HepG2 (cell line): ENCODE measurements around the gene C6orf136. TPM values are rescaled to one million over a fixed set of nuclear protein-coding genes. Genes with fewer than 3 reads are reported as not detected.

Experiments
- CCAR2 ChIP-seq: fragments of 200-400 bp; formaldehyde crosslinking; optimal IDR thresholded peaks from 2 replicates; pipeline ENCODE3; 2018; ENCODE audit warnings: low read depth, mild to moderate bottlenecking, low read length, moderate library complexity
- GLI4 ChIP-seq: sonication (generic); formaldehyde crosslinking; IDR thresholded peaks from 2 replicates; pipeline ENCODE4 v1.5.1; 2020; ENCODE audit warnings: missing genetic modification reagents, mild to moderate bottlenecking, moderate library complexity, borderline replicate concordance
- HOXA3 ChIP-seq: sonication (generic); formaldehyde crosslinking; IDR thresholded peaks from 2 replicates; pipeline ENCODE4 v1.5.0; 2020; ENCODE audit warnings: missing genetic modification reagents
- IRX3 ChIP-seq: sonication (generic); formaldehyde crosslinking; IDR thresholded peaks from 2 replicates; pipeline ENCODE4 v1.8.1; 2023; ENCODE audit warnings: mild to moderate bottlenecking, low read depth, missing genetic modification reagents, borderline replicate concordance
- KDM5B ChIP-seq: sonication (generic); formaldehyde crosslinking; IDR thresholded peaks from 2 replicates; pipeline ENCODE4 v1.4.0; 2020; ENCODE audit warnings: missing genetic modification reagents, mild to moderate bottlenecking, borderline replicate concordance
- PCBP2 ChIP-seq: fragments of 200-400 bp; formaldehyde crosslinking; optimal IDR thresholded peaks from 2 replicates; pipeline ENCODE3; 2018; ENCODE audit warnings: low read length, low read depth; ENCODE audit not compliant: poor library complexity, severe bottlenecking
- ZC3H13 ChIP-seq: sonication (generic); formaldehyde crosslinking; IDR thresholded peaks from 2 replicates; pipeline ENCODE4 v1.8.1; 2023; ENCODE audit warnings: mild to moderate bottlenecking, missing genetic modification reagents, moderate library complexity
- ZNF350 ChIP-seq: sonication (generic); formaldehyde crosslinking; IDR thresholded peaks from 2 replicates; pipeline ENCODE4 v1.4.0; 2020; ENCODE audit warnings: mild to moderate bottlenecking, low read depth, missing genetic modification reagents, borderline replicate concordance
- ZNF547 ChIP-seq: sonication (generic); formaldehyde crosslinking; IDR thresholded peaks from 2 replicates; pipeline ENCODE4 v1.5.1; 2020; ENCODE audit warnings: mild to moderate bottlenecking, missing genetic modification reagents
- ZNF609 ChIP-seq: sonication (generic); formaldehyde crosslinking; IDR thresholded peaks from 2 replicates; pipeline ENCODE4 v1.4.0; 2020; ENCODE audit warnings: mild to moderate bottlenecking, missing genetic modification reagents, borderline replicate concordance
- polyA plus RNA-seq, 8 experiments: library from polyadenylated mRNA; depleted of rRNA in 3 of 8; stranded (reverse) in 7 of 8; unstranded in 1 of 8; fragments of >200 nt; fragmentation: Illumina TruSeq in 4 of 8; extraction: Trizol in 4 of 8; gene quantifications; 2 replicates each; pipeline versions ENCODE4 v1.2.1 to v1.2.3, GENCODE V29; 2011 to 2016; ENCODE audit warnings: low read depth in 4 of 8, missing spikeins in 1 of 8, mixed read lengths in 1 of 8; ENCODE audit not compliant: insufficient read depth in 1 of 8
- total RNA-seq, 5 experiments: library from RNA; depleted of rRNA; stranded (reverse); fragments of >200 nt; fragmentation: Illumina TruSeq; extraction: Trizol; gene quantifications; 2 replicates each; pipeline ENCODE4 v1.2.3, GENCODE V29; 2016; ENCODE audit warnings: low read depth in 1 of 5
- TF ChIP-seq, protein P1 (sequence below): sonication (generic); formaldehyde crosslinking; IDR thresholded peaks from 2 replicates; pipeline ENCODE4 v1.4.0; 2020; ENCODE audit warnings: mild to moderate bottlenecking, missing genetic modification reagents
- TF ChIP-seq, protein P2 (sequence below): sonication (generic); formaldehyde crosslinking; IDR thresholded peaks from 2 replicates; pipeline ENCODE4 v1.8.1; 2022; ENCODE audit warnings: low read depth, mild to moderate bottlenecking, missing genetic modification reagents
- TF ChIP-seq, protein P3 (sequence below): sonication (generic); formaldehyde crosslinking; IDR thresholded peaks from 2 replicates; pipeline ENCODE4 v1.5.0; 2020; ENCODE audit warnings: missing genetic modification reagents
- TF ChIP-seq, protein P4 (sequence below): sonication (generic); formaldehyde crosslinking; IDR thresholded peaks from 2 replicates; pipeline ENCODE4 v1.5.0; 2020; ENCODE audit warnings: missing genetic modification reagents

C6orf136 gene
- total and polyA plus RNA-seq, 2 of the 13 experiments (the other 11 are each of a cell fraction or from before 2014, with no cell fraction given), result 12.0 to 26.2 TPM

DNA sequence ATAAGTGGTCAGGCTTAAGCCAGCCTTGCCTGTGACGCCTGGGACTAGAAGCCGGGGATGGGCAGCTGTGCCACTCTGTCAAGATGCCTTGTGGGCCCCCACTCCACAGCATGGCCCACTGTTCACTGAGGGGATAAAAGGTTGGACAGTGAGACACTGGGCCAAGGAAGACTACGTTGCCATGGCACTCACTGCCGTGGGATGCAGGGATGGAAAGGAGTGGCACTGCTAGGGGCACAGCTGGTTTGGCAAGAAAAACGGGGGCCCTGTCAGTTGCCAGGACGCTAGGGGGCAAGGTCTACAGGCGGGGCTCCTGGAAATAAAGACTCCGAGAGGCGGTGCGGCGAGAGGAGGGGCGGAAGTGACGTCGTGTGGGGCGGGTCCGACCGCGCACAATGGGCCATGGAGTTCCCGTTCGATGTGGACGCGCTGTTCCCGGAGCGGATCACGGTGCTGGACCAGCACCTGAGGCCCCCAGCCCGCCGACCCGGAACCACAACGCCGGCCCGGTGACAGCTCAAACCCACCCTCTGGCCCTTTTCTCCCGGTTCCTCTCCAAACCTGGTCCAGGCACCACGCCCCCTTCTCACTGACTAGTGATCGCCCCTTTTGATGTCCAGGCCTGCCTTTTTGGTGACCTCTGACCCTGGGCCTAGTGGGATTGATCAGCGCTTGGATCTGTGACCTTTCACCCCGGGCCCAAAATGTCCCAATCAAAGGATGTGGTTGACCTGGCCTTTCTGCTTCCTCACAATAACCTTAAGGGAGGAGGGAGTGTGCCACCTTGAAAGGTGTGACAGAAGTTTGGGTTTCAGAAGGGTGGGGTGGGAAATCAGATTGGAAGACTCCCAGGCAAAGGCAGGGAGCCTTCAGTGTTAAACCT is 20.2 kb upstream of the C6orf136 start, which contains the start of gene ATAT1 (continued):
- TF ChIP-seq PCBP2, result no peak
- peak; percentile 79; the same call in 1 of the 2 replicates for TF ChIP-seq ZC3H13 (CRISPR knock-in tag)
- TF ChIP-seq, protein P1, sequence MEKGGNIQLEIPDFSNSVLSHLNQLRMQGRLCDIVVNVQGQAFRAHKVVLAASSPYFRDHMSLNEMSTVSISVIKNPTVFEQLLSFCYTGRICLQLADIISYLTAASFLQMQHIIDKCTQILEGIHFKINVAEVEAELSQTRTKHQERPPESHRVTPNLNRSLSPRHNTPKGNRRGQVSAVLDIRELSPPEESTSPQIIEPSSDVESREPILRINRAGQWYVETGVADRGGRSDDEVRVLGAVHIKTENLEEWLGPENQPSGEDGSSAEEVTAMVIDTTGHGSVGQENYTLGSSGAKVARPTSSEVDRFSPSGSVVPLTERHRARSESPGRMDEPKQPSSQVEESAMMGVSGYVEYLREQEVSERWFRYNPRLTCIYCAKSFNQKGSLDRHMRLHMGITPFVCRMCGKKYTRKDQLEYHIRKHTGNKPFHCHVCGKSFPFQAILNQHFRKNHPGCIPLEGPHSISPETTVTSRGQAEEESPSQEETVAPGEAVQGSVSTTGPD, result no peak
- TF ChIP-seq ZNF350 (CRISPR knock-in tag), result peak; percentile 97
- peak; percentile 82 for TF ChIP-seq ZNF609 (CRISPR knock-in tag)
- TF ChIP-seq, protein P2, sequence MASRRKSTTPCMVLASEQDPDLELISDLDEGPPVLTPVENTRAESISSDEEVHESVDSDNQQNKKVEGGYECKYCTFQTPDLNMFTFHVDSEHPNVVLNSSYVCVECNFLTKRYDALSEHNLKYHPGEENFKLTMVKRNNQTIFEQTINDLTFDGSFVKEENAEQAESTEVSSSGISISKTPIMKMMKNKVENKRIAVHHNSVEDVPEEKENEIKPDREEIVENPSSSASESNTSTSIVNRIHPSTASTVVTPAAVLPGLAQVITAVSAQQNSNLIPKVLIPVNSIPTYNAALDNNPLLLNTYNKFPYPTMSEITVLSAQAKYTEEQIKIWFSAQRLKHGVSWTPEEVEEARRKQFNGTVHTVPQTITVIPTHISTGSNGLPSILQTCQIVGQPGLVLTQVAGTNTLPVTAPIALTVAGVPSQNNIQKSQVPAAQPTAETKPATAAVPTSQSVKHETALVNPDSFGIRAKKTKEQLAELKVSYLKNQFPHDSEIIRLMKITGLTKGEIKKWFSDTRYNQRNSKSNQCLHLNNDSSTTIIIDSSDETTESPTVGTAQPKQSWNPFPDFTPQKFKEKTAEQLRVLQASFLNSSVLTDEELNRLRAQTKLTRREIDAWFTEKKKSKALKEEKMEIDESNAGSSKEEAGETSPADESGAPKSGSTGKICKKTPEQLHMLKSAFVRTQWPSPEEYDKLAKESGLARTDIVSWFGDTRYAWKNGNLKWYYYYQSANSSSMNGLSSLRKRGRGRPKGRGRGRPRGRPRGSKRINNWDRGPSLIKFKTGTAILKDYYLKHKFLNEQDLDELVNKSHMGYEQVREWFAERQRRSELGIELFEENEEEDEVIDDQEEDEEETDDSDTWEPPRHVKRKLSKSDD (CRISPR knock-in tag), result peak; percentile 83; the same call in 1 of the 2 replicates
- peak; percentile 86; the same call in 1 of the 2 replicates for TF ChIP-seq KDM5B (CRISPR knock-in tag)
- TF ChIP-seq GLI4 (CRISPR knock-in tag), result peak; percentile 77; the same call in 1 of the 2 replicates
- TF ChIP-seq IRX3 (CRISPR knock-in tag), result peak; percentile 17; the same call in 1 of the 2 replicates
- TF ChIP-seq, protein P3, sequence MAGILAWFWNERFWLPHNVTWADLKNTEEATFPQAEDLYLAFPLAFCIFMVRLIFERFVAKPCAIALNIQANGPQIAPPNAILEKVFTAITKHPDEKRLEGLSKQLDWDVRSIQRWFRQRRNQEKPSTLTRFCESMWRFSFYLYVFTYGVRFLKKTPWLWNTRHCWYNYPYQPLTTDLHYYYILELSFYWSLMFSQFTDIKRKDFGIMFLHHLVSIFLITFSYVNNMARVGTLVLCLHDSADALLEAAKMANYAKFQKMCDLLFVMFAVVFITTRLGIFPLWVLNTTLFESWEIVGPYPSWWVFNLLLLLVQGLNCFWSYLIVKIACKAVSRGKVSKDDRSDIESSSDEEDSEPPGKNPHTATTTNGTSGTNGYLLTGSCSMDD (CRISPR knock-in tag), result no peak
- peak; percentile 93 for TF ChIP-seq ZNF547 (CRISPR knock-in tag)
- peak; percentile 94 for TF ChIP-seq HOXA3 (CRISPR knock-in tag)
- TF ChIP-seq, protein P4, sequence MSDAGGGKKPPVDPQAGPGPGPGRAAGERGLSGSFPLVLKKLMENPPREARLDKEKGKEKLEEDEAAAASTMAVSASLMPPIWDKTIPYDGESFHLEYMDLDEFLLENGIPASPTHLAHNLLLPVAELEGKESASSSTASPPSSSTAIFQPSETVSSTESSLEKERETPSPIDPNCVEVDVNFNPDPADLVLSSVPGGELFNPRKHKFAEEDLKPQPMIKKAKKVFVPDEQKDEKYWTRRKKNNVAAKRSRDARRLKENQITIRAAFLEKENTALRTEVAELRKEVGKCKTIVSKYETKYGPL (CRISPR knock-in tag), result no peak
- TF ChIP-seq CCAR2, result peak; percentile 71
